HG03460 (cell line): ENCODE data around the gene MYADM.
A peak's percentile ranks its signal among the peaks of the same experiment; 100 is the strongest.
"Not testable (repeated sequence)": the region's sequence is repeated elsewhere in the genome, so short reads cannot be mapped to it uniquely, and the experiment has no call there.

Experiments used
- ATAC-seq: cut with Tn5 transposase; IDR thresholded peaks from one replicate; pipeline ENCODE4 v1.9.1; 2021; ENCODE audit not compliant: unreplicated experiment

Gene MYADM

GRCh38 chr19:53867225-53868090, at the start of gene MYADM:
Gene MYADM, plus strand, starts transcription at chr19:53867883. Its CDS starts 5,647 bp downstream, at chr19:53873530.
- ATAC-seq, result peak; percentile 58

- ATAC-seq, result no peak
These were observed 48.9 kb upstream of the MYADM start for GRCh38 chr19:53818756-53819155.

GRCh38 chr19:53819861-53820260, 47.8 kb upstream of the MYADM start:
- no peak for ATAC-seq

GRCh38 chr19:53823380-53824120, 44.1 kb upstream of the MYADM start:
- ATAC-seq, result no peak

- ATAC-seq, result no peak
These were observed 43.5 kb upstream of the MYADM start, which contains the start of gene NLRP12 for GRCh38 chr19:53824134-53824611. Gene NLRP12, minus strand, starts transcription at chr19:53824314. Its CDS starts 140 bp downstream, at chr19:53824174.

- no peak for ATAC-seq
These were observed 40.8 kb upstream of the MYADM start for GRCh38 chr19:53826876-53827275.

GRCh38 chr19:53828531-53828930, 39.2 kb upstream of the MYADM start:
- ATAC-seq, result no peak

- not testable (repeated sequence) for ATAC-seq
These were observed 34.8 kb upstream of the MYADM start for GRCh38 chr19:53832861-53833260.

- not testable (repeated sequence) for ATAC-seq
These were observed 29.2 kb upstream of the MYADM start for GRCh38 chr19:53838446-53838845.

- not testable (repeated sequence) for ATAC-seq
These were observed 27.4 kb upstream of the MYADM start for GRCh38 chr19:53840241-53840640.

- not testable (repeated sequence) for ATAC-seq
These were observed 26.8 kb upstream of the MYADM start for GRCh38 chr19:53840914-53841313.

- ATAC-seq, result no peak
These were observed 22.8 kb upstream of the MYADM start for GRCh38 chr19:53844849-53845246.

GRCh38 chr19:53847555-53847954, 20.1 kb upstream of the MYADM start:
- no peak for ATAC-seq

- ATAC-seq, result no peak
These were observed 18.4 kb upstream of the MYADM start for GRCh38 chr19:53849237-53849676.

GRCh38 chr19:53853707-53854106, 14.0 kb upstream of the MYADM start:
- no peak for ATAC-seq

GRCh38 chr19:53864308-53864836, 3.3 kb upstream of the MYADM start:
- ATAC-seq, result no peak

GRCh38 chr19:53865523-53865917, 2.2 kb upstream of the MYADM start:
- no peak for ATAC-seq

GRCh38 chr19:53865918-53866864, 1.5 kb upstream of the MYADM start:
- ATAC-seq, result no peak

- no peak for ATAC-seq
These were observed 838 bp upstream of the MYADM start for GRCh38 chr19:53866865-53867224.

- ATAC-seq, result no peak
These were observed 608 bp downstream of the MYADM start for GRCh38 chr19:53868091-53868891.
